HG02970 (cell line): ENCODE results near the gene E2F4.
A peak's percentile ranks its signal among the peaks of the same experiment; 100 is the strongest.

Experiments
- ATAC-seq: cut with Tn5 transposase; IDR thresholded peaks from one replicate; pipeline ENCODE4 v1.9.1; 2021; ENCODE audit warnings: mild to moderate bottlenecking, moderate library complexity, moderate number of reproducible peaks; ENCODE audit not compliant: unreplicated experiment, low FRiP score

Gene E2F4

GRCh38 chr16:67247192-67248072 lies 55.5 kb downstream of the E2F4 start, which contains the start of gene FHOD1:
Gene FHOD1, minus strand, starts transcription at chr16:67247481. Its CDS starts 71 bp downstream, at chr16:67247410.
- ATAC-seq = peak; percentile 42

- ATAC-seq = no peak
These were observed 56.1 kb downstream of the E2F4 start for GRCh38 chr16:67248073-67248400.
